GM19438 (cell line): ENCODE measurements around the gene ACTR3.
"Not testable (repeated sequence)": the region's sequence is repeated elsewhere in the genome, so short reads cannot be mapped to it uniquely, and the experiment has no call there.

Experiments used
- ATAC-seq: cut with Tn5 transposase; IDR thresholded peaks from one replicate; pipeline ENCODE4 v1.9.1; 2021; ENCODE audit warnings: low read depth; ENCODE audit not compliant: unreplicated experiment

The ACTR3 gene

DNA sequence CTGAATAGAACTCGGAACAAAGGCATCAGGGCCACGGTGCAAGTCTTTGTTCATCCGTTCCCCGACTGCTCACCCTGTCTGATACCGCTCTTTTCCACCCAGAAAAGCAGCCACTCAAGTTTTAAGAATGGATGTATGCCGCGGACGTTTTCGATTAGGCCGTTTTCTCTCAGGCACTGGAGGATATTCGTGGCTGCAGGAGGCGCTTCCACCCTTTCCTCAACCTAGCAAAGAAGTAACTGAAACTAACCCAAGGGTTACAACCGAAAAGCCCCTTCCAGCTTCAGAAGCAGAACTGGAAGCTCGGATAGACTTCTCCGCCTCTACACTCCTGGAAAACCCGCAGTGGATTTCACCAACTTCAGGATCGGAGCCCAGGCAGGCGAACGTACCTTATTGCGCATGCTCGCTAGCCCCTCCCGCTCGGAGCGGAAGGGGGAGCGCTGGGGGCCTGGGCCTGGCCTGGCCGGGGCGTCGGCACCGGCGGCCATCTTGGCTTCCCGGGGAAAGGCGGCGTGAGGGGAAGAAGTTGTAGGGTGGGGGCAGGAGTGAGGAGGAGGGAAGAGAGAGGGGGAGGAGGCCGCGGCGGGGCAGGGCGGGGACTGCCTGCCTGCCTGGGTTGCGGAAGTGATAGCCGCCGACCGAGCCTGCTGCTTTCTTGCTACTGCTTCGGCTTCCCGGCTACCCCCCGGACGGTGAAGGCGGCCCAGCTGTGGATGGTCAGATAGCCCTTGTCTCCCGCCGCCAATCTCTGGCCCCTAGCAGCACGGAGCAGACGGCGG lies at the start of gene ACTR3:
Gene ACTR3 (plus strand): TSS at position 619 of the 782 bp plus-strand sequence. CDS start 191 bp downstream, outside the sequence.
- peak; percentile 47 for ATAC-seq

DNA sequence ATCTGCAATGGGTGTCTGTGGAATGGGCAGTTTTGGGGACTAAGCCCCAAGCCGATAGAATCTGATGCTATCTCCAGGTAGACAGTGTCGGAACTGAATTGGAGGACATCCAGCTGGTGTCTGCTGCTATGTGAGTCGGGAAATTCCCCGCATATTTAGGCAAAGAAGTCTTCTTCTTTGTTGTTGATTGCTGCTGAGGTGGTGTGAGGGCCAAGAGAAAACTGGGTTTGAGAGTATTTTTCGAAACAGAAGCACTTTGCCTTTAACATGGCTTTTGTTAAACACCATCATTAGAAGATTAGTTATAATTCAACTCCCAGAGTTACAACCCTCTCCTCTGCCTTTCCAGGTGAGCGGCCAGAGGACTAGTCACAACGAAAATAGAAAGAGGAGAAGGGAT lies 49.4 kb upstream of the ACTR3 start:
- no peak for ATAC-seq

DNA sequence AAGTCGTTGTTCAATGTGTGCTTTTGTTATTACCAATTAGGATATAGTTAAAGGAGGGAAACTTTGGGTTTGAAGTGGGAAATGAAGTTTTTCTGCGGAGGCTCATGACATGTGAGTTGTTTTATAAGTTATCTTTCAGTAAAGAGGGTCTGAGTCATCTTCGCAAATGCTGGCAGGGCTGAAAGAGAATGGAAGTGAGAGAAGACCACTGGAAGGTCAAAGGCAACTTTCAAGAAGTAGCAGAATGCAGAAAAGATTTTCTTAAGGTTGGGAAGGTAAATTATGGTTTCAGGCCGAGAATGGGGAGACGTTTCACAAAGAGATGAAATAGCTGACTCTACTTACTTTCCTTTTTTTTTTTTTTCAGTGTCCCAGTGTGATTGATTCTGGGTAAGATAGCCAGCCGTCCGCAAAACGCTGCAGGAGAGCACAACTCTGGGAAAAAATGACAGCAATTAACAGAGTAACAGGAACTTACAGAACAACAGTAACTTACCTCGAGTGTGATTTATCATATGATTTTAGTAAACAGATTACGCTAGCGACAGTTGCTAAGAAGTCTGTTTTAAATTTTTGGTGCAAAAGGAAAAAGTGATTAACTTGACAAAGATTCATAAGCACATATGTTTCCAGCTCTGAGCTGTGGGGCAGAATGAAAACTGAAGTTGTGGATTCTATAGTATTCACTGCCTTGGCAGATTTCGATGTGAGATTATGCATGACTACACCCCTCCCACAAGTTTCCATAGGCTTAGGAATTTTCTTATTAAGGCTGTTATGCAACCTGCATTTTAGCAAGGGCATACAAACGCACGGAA lies 46.8 kb upstream of the ACTR3 start:
- ATAC-seq = no peak

DNA sequence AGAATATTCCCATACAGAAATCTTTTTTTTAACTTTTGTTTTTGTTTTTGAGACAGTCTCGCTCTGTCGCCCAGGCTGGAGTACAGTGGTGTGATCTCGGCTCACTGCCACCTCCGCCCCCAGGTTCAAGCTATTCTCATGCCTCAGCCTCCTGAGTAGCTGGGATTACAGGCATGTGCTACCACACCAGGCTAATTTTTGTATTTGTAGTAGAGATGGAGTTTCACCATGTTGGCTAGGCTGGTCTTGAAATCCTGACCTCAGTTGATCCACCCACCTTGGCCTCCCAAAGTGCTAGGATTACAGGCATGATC lies 46.2 kb upstream of the ACTR3 start:
- ATAC-seq = not testable (repeated sequence)

DNA sequence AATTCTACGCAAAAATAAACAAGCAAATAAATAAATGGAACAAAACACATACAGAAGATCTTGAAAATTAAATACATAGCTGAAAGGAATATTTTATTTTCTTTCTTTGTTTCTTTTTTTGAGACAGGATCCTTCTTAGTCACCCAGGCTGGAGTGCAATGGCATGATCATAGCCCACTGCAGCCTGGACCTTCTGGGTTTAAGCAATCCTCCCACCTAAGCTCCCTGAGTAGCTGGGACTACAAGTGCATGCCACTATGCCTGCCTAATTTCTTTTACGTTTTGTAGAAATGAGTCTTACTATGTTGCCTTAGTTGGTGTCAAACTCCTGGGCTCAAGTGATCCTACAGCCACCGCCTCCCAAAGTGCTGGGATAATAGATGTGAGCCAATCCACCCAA lies 44.6 kb upstream of the ACTR3 start:
- no peak for ATAC-seq

DNA sequence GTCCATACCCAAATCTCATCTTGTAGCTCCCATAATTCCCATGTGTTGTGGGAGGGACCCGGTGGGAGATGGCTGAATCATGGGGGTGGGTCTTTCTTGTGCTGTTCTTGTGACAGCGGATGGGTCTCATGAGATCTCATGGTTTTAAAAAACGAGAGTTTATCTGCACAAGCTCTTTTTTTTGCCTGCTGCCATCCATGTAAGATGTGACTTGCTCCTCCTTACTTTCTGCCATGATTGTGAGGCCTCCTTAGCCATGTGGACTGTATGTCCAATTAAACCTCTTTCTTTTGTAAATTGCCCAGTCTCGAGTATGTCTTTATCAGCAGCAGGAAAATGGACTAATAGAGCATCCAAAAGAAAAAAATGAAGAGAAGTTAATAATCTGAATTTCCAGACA lies 44.1 kb upstream of the ACTR3 start:
- ATAC-seq = not testable (repeated sequence)

DNA sequence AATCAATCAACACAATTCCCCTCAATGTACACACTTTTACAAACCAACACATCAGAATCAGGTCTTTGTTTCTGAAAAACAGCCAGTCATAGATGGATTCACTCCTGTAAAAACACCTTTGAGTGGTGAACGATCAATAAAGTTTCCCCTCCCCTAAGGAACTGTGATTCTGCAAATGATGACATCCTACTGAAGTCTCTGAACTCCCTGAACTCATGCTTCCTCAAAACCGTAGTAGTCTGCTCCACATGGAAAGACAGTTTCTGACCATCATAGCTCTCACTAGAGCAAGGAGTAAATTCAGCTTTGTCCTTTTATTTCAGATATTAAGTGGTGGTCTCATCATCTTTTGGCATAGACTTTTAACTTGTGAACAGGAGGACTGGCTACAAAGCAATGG lies 43.5 kb upstream of the ACTR3 start:
- ATAC-seq = no peak

DNA sequence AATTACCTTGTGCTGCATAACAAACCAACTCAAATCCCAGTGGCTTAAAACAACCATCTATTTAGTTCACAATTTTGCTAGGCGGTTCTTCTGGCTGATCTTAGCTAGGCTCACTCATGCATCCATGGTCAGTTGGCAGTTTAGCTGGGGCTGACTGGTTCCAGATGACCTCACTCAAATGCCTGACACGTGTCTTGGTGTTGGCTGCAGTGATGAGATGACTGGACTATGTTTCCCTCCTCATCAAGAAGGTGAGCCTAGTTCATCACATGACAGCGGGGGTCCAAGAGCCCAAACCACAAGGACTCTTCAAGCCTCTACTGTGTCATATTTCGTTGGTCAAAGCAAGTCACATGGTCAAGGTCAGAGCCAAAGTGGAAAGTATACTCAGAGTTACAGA lies 42.7 kb upstream of the ACTR3 start:
- no peak for ATAC-seq

DNA sequence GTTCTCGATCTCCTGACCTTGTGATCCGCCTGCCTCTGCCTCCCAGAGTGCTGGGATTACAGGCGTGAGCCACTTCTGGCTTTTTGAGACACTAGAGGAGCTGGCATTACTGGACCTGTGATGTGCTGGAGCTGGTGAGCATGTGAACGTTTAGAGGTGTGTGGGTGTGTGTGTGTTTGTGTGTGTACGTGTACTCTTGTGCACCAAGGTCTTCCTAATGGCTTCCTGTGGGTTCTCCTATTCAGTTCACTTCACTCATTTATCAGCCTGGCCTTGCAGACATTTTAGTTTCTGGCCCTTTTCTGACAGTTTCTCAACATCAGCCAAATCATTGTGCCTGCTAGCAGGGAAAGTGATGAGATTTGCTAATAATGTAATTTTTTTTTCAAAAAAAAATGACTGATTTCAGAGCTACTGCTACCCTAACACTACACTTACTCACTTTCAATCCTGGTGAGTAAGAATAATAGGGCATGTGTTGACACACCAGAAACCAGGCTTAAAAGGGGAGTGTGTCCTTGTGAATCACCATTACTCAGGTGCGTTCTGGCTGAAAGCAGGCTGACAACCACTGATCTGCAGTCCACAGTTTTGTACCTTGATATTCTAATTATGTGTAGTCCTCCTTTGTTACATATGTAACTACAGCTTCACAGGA lies 41.0 kb upstream of the ACTR3 start:
- ATAC-seq = no peak

DNA sequence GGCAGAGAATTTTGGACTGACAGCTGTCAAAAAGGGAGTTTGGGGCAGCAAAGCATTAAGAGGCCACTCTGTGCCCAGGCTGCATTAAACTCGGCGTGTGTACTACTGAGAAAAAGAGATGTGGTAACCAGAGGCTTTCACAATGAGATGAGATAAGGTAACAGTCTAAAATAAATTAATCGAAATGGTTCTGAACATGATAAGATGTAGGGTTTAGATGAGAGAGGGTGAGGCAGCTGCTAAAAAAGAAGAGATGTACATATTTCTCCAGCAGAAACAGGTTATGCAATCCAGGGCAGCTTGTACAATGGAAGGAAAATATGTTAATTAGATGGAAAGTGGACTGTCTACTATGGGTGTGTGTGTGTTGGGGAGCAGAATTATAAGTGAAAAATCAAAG lies 39.2 kb upstream of the ACTR3 start:
- ATAC-seq = no peak

DNA sequence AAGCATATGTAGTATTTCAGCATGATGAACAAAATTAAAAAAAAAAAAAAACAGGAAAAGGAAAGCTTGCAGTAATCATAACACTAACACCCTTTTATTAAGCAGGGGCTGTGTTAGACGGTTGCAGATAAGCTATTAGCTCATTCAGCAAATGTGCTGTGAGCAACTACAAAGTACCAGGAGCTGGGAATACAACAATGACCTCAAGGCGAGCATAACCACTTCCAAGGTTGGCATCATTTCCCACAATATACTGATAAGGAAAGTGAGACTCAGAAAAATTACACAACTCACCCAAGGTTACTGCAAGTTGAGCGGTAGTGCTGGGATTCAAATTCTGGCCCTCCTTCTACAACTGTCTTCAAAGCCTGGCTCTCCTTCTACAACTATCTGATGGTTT lies 38.2 kb upstream of the ACTR3 start:
- ATAC-seq = no peak

DNA sequence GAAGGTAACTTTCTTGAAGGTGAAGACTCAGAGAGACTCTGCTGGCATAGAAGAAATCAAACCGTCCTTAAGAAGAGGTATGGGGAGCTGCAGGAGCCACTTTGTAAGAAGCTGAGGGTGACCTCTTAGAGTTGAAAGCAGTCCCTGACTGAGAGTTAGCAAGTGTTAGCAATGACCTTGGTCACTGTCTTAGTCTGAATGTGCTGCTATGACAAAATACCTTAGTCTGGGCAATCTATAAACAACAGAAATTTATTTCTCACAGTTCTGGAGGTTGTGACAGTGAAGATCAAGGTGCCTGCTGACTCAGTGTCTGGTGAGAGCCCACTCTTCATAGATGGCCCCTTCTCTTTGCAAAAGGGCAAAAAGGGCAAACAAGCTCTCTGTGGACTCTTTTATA lies 35.7 kb upstream of the ACTR3 start:
- ATAC-seq = no peak

DNA sequence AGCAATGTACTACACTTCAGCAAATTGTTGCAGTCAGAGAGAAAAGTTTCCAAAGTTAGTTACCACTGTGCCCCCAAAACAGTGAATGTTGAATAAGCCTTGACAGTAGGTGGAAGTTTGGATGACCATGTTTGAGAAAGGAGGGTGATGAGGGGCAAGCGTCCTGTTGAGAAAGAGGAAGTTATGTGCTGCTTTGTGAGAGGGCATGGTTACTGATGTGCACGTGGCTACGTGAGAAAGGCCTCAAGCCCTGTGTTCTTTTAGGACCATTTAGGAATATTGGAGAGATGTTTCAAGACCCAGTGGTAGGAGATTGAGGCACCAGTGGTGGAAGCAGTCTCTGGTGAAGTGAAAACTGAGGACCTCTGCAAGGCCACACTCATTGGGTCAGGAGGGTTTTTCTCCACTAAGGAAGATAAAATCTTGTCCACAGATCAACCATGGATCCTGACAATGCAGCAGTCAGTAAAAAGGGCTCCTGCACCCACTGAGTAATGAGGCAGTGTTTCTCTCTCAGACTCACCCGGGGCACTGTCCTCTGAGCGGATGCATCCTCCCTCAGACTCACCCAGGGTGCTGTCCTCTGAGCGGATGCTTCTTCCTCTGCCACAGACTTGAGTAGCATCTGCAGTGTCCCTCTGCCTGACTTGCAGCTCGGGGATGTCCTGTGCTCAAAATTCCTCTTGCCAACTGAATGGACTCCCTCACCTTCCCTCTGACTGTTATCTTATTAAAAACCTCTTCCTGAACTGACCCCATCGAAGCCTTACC lies 34.7 kb upstream of the ACTR3 start:
- no peak for ATAC-seq

DNA sequence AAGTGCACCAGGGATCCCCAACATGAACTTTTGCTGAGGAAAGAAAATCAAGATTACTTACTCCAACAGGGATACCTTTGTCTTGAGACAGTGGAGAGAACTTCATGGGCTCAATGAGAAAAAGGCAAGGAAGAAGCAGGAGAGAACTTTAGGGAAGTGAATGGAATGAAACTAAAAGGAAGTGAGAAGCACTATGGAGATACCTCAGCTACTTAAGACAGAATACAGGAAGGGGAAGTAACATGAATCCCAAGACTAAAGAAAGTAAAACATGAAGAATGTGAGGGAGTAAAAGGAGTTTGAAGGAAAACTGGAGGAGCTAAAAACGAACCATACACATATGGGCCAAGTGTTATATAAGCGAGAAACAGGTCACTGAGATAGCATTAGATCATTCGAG lies 32.4 kb upstream of the ACTR3 start:
- ATAC-seq = no peak

DNA sequence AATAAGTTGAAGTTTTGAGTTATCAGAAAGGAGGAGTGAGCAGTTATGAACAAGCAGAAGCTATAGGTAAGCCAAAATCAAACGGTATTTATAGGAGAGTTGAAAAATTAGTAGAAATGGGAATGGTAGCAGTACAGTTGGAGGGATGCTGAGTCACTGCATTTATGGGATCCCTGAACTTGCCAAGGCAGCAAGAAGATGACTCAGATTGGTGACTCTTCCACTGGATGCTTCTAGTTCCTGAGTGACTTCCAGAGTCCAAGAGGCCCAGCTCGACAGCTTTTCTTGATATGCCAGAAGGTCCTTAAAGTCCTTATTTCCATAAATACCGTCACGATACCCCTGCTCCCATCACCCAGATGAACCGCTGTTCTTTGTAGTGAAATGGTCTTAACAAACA lies 31.1 kb upstream of the ACTR3 start:
- ATAC-seq = no peak

DNA sequence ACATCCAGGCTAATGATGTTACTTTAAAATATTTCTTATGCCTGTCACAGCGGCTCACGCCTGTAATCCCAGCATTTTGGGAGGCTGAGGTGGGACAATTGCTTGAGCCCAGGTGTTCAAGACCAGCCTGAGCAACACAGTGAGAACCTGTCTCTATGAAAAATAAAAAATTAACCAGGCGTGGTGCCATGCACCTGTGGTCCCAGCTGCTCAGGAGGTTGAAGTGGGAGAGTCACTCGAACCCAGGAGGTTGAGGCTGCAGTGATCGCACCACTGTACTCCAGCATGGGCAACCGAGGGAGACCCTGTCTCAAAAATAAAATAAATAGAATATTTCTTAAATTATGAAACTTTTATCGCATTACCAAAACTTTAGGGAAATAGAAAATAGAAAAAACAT lies 28.1 kb upstream of the ACTR3 start:
- no peak for ATAC-seq

DNA sequence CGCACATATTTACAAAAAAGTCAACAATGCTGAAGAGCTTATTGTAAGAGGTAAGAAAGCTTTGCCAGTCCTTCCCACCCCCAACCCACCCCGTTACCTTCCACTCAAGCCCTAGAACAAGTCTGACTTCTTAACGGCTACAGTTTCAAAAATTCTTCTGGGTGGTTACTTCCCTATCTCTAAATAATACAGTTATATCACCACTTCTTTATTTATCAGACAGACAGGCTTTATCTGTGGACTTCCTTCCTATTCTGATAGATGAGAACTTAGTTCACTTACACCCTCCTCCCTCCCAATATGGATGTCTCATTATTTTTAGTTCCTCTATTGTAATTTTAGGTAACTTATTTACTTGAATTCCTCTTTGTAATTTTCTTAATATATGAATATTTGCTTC lies 26.7 kb upstream of the ACTR3 start:
- no peak for ATAC-seq

DNA sequence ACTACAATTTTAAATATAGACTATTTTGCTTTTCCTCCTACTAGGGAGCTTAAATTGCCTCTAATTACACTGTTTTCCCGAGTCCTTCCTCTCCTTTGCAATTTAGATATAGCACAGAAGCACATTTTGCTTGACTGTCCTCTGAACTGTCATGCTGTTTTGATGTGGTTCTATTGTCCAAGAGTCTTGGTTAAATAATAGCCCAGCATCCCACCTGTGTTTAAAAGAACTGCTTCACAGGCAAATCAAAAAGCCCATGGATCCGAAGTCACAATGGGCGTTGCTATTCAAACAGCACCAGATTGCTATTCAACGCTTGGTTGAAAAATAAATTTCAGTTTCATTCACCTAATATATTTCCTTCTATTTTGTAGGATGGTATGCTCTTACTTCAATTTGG lies 22.3 kb upstream of the ACTR3 start:
- ATAC-seq = no peak

DNA sequence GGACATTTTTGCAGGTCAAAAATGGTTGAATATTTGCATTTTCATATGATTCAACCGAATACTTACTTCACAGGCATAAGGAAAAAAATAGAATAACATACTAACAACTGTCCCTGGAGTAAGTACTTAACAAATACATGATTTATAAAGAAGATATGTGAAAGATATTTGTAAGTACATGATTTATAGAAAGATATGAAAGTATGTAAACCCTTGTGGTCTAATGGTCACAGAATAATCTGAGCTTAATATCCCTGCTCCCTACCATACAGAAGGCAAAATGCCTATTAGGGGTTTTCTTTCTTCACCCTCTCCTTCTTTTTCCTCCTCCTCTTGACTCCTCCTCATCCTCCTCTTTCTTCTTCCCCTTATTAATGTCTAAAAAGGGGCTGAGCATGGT lies 20.6 kb upstream of the ACTR3 start:
- ATAC-seq = no peak

DNA sequence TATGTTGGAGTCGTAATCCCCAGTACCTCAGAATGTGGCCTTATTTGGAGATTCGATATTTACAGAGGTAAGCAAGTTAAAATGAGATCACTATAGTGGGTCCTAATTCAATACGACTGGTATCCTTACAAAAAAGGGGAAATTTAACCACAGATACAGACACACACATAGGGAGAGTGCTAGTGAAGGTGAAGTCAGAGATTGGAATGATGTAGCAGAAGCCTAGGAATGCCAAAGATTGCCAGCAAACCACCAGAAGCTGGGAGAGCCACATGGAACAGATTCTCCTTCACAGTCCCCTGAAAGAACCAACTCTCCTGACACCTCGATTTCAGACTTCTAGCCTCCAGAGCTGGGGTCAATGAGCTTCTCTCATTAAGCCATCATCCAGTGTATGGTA lies 17.7 kb upstream of the ACTR3 start:
- ATAC-seq = no peak

DNA sequence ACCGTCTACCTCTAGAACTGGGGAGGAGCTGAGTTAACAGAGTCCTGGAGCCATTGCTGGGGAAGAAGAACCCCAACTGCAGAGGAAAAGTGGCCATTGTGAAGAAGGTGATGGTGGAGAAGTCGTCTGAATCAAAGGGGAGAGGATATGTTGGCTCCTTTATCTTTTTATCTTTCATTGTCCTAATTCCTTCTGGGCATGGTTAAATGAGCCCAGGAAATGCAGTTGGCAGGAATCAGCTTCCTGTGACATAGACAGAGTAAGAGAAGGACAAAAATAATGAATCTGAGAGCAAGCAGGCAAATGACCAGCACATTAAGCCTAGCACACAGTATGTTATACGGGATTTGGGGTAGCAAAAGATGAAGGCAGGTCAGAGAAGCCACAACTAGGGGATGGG lies 16.0 kb upstream of the ACTR3 start:
- ATAC-seq = no peak
